CD8-positive, alpha-beta memory T cell (primary cell): ENCODE data around the gene WNT11. TPM values are rescaled to one million over a fixed set of nuclear protein-coding genes. Genes with fewer than 3 reads are reported as not detected.
"Not testable (repeated sequence)": the region's sequence is repeated elsewhere in the genome, so short reads cannot be mapped to it uniquely, and the experiment has no call there.

Experiments
- CTCF ChIA-PET: fragments of 350-600 bp; sonication (Branson Sonifier 250); formaldehyde crosslinking; loops from one replicate; lab custom pipeline; 2021; ENCODE audit warnings: antibody characterized with exemption; lab: Charles Lee
- POLR2A ChIA-PET: fragments of 350-600 bp; sonication (Branson Sonifier 250); formaldehyde crosslinking; loops from one replicate; lab custom pipeline; 2021; ENCODE audit warnings: antibody characterized with exemption; lab: Charles Lee
- DNase-seq, 5 donors: peaks; one replicate each; pipeline versions ENCODE4 v3.0.0 to v3.0.0-alpha.2; 2020 to 2022; ENCODE audit warnings: mixed read lengths in 1 of 5
- H3K27ac ChIP-seq: one replicate; pipeline ENCODE4 v1.7.0; 2013; ENCODE audit warnings: low read depth, mild to moderate bottlenecking, low read length, moderate library complexity
- H3K27me3 ChIP-seq: 2 replicates; pipeline ENCODE4 v1.7.0; 2013; ENCODE audit warnings: low read length, mild to moderate bottlenecking; ENCODE audit not compliant: insufficient read depth, poor library complexity, severe bottlenecking
- H3K36me3 ChIP-seq: 2 replicates; pipeline ENCODE4 v1.7.0; 2013; ENCODE audit warnings: mild to moderate bottlenecking, low read length, moderate library complexity; ENCODE audit not compliant: insufficient read depth
- H3K4me1 ChIP-seq: 2 replicates; pipeline ENCODE4 v1.7.0; 2013; ENCODE audit warnings: mild to moderate bottlenecking, low read length, moderate library complexity; ENCODE audit not compliant: insufficient read depth
- H3K4me3 ChIP-seq: 2 replicates; pipeline ENCODE4 v1.7.0; 2013; ENCODE audit warnings: mild to moderate bottlenecking, low read length
- H3K9me3 ChIP-seq: 2 replicates; pipeline ENCODE4 v1.7.0; 2013; ENCODE audit warnings: mild to moderate bottlenecking, low read length
- H3K27ac Mint-ChIP-seq, 8 donors: one replicate each; pipeline ENCODE4 v1.8.0; 2020 to 2021; ENCODE audit warnings: mixed read lengths in 8 of 8, mild to moderate bottlenecking in 6 of 8, inconsistent platforms in 3 of 8, moderate library complexity in 3 of 8
- H3K27me3 Mint-ChIP-seq, 2 donors: one replicate each; pipeline ENCODE4 v1.8.0; 2020 to 2021; ENCODE audit warnings: mixed read lengths in 2 of 2, mild to moderate bottlenecking in 1 of 2, moderate library complexity in 1 of 2
- H3K36me3 Mint-ChIP-seq, 3 donors: one replicate each; pipeline ENCODE4 v1.8.0; 2020 to 2021; ENCODE audit warnings: mixed read lengths in 3 of 3, inconsistent platforms in 1 of 3, mild to moderate bottlenecking in 1 of 3
- H3K4me1 Mint-ChIP-seq, 3 donors: one replicate each; pipeline ENCODE4 v1.8.0; 2020 to 2021; ENCODE audit warnings: mixed read lengths in 3 of 3, inconsistent platforms in 1 of 3, mild to moderate bottlenecking in 1 of 3
- H3K4me3 Mint-ChIP-seq, 7 donors: one replicate each; pipeline ENCODE4 v1.8.0; 2020 to 2021; ENCODE audit warnings: mixed read lengths in 7 of 7, mild to moderate bottlenecking in 6 of 7, moderate library complexity in 4 of 7, inconsistent platforms in 2 of 7
- H3K9me3 Mint-ChIP-seq, 5 donors: one replicate each; pipeline ENCODE4 v1.8.0; 2020 to 2022; ENCODE audit warnings: mixed read lengths in 5 of 5, mild to moderate bottlenecking in 3 of 5, moderate library complexity in 2 of 5, inconsistent platforms in 1 of 5
- polyA plus RNA-seq: library from polyadenylated mRNA; unstranded; fragments of 300-500 nt; fragmentation: Illumina TruSeq; gene quantifications from one replicate; pipeline ENCODE4 v1.2.3, GENCODE V29; 2021
- total RNA-seq, 2 experiments: library from RNA; stranded (reverse); gene quantifications; one replicate each; pipeline ENCODE4 v1.2.3, GENCODE V29; 2021

Gene WNT11
- total and polyA plus RNA-seq, 3 experiments from 2014 or later = 0.28 to 1.2 TPM; not detected in 1

DNA sequence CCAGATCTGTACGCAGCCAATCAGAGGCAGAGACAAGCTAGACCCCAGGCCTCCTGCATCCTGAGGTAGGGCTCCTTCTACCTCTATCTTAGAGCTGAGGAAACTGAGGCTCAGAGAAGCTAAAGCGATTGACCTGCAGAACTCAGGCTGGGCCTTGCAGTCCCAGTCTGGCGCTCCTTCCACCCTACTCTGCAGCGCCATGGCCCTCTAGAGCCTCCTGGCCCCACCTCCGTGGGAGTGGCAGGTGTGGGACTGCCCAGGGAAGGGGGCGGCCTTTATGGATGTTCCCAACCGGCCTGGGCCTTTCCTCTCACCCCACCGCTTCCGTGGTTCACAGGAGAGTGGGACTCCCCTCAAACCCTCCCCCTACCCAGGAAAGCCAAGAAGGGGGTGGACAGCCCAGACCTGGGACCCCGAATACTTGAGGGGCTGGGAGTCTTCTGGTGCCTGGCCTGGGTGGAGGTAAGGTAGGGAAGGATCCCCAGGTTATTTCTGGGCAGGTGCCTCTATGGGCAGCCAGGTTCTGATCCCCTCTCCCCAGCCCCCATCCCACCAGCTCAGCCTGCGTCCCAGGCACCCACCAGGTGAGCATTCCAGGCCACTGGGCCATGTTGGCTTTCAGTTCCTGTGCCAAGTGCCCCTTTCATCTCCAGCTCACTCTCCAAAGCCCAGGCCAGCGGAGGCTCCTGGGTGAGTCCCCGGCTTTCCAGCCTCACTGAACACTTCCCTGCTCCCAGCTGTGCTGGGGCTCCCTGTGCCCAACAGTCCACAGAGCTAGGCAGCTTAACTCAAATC is 3.0 kb downstream of the WNT11 start:
- Histone ChIP-seq H3K4me1 (peaks cover 21% of the 10 kb centered on the region), H3K4me3 (no peak overlapping the region), H3K36me3 (no peaks in the 10 kb centered on the region), H3K9me3 (no peaks in the 10 kb centered on the region), H3K27ac (no peak overlapping the region), H3K27me3 (peaks cover 41% of the 10 kb centered on the region)
- DNase-seq = no peak
- ChIA-PET POLR2A (interaction anchor here (0.6 kb wide), 1 partner anchor 286 kb away, joined by 3 read pairs; no protein-coding TSS in a partner anchor), CTCF (no interaction called here)
- H3K4me3 Mint-ChIP-seq = no peak overlapping the region
- peaks cover 25 to 29% of the 10 kb centered on the region in 2 donors for H3K27me3 Mint-ChIP-seq
- no peaks in the 10 kb centered on the region for H3K36me3 Mint-ChIP-seq
- H3K9me3 Mint-ChIP-seq = no peaks in the 10 kb centered on the region
- peak overlapping the region in 1 of 8 donors; percentile 52 for H3K27ac Mint-ChIP-seq
- peaks cover 10 to 29% (median 17%) of the 10 kb centered on the region in 3 donors for H3K4me1 Mint-ChIP-seq

DNA sequence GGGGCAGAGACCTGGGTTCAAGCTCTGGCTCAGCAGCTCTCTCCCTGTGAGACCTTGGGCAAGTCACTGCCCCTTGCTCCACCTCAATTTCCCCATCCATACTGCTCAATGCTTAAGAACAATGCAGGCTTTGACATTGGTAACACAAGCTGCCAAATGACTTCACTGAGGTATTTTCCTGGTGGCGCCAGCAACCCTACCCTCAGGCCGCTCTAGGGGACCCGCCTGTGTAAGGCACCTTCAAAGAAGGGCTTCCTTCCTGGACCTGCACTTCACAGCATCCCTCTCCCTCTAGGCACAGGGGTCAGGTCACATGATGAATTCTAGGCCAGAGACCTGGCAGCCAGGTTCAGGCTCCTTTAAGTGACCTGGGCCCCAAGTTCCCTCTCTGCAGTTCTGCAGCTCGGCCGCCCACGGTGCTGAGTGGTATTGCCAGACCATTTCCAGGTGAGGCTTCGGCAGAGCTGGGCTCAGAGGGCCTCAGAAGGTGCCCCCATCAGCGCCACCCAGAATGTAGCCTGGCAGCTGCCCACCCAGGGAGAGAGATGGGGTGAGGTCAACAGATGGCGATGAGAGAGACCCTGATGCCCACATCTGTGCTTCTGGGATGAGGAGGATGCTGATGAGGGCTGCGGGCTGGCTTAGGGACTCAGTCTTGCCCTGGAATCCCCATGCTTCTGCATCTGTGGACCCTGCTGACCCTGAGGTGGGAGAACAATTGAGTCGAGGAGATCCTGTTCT is 4.5 kb downstream of the WNT11 start:
- ChIA-PET CTCF (interaction anchor here (0.9 to 1.8 kb wide), 3 partner anchors 32 to 116 kb away, joined by 3 to 5 read pairs (median 3); no protein-coding TSS in a partner anchor), POLR2A (no interaction called here)
- no peaks in the 10 kb centered on the region for H3K9me3 Mint-ChIP-seq
- DNase-seq = no peak
- H3K27ac Mint-ChIP-seq = peak overlapping the region in 2 of 8 donors; percentile 11 to 65
- peaks cover 16 to 28% of the 10 kb centered on the region in 2 donors for H3K27me3 Mint-ChIP-seq
- Histone ChIP-seq H3K4me1 (peaks cover 8% of the 10 kb centered on the region), H3K36me3 (no peaks in the 10 kb centered on the region), H3K4me3 (no peak overlapping the region), H3K27me3 (peaks cover 27% of the 10 kb centered on the region), H3K9me3 (no peaks in the 10 kb centered on the region), H3K27ac (no peak overlapping the region)
- H3K4me1 Mint-ChIP-seq = peaks cover 8 to 19% (median 11%) of the 10 kb centered on the region in 3 donors
- no peak overlapping the region for H3K4me3 Mint-ChIP-seq
- H3K36me3 Mint-ChIP-seq = no peaks in the 10 kb centered on the region

DNA sequence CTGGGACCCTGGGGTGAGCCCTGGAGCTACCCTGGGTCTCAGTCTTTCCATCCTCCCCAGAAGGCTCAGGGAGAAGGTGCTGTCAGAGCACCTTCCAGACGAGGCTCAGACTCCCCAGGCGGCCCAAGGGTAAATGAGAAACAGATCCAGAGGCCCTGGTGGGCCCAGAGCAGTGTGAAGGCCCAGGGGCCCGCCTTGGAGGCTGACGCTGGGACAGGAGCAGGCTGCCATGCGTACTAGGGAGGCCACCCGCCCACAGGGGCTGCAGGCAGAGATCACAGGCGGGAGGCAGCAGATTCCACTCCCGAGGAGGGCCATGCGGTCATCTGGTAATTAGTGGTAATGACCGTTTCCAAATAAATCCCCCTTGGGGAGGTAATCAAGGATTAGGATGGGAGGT is 5.2 kb downstream of the WNT11 start:
- peaks cover 16 to 24% of the 10 kb centered on the region in 2 donors for H3K27me3 Mint-ChIP-seq
- CTCF ChIA-PET = interaction anchor here (1.2 to 1.8 kb wide), 3 partner anchors 33 to 116 kb away, joined by 3 to 5 read pairs (median 3); no protein-coding TSS in a partner anchor
- no peaks in the 10 kb centered on the region for H3K36me3 Mint-ChIP-seq
- peaks cover 5 to 14% (median 8%) of the 10 kb centered on the region in 3 donors for H3K4me1 Mint-ChIP-seq
- H3K9me3 Mint-ChIP-seq = no peaks in the 10 kb centered on the region
- H3K36me3 ChIP-seq = no peaks in the 10 kb centered on the region
- peaks cover 5% of the 10 kb centered on the region for H3K4me1 ChIP-seq
- H3K4me3 ChIP-seq = no peak overlapping the region
- H3K27me3 ChIP-seq = peaks cover 23% of the 10 kb centered on the region
- no peak for DNase-seq
- no peak overlapping the region for H3K27ac ChIP-seq
- H3K9me3 ChIP-seq = no peaks in the 10 kb centered on the region
- POLR2A ChIA-PET = no interaction called here
- H3K4me3 Mint-ChIP-seq = no peak overlapping the region
- peak overlapping the region in 1 of 8 donors; percentile 80 for H3K27ac Mint-ChIP-seq

DNA sequence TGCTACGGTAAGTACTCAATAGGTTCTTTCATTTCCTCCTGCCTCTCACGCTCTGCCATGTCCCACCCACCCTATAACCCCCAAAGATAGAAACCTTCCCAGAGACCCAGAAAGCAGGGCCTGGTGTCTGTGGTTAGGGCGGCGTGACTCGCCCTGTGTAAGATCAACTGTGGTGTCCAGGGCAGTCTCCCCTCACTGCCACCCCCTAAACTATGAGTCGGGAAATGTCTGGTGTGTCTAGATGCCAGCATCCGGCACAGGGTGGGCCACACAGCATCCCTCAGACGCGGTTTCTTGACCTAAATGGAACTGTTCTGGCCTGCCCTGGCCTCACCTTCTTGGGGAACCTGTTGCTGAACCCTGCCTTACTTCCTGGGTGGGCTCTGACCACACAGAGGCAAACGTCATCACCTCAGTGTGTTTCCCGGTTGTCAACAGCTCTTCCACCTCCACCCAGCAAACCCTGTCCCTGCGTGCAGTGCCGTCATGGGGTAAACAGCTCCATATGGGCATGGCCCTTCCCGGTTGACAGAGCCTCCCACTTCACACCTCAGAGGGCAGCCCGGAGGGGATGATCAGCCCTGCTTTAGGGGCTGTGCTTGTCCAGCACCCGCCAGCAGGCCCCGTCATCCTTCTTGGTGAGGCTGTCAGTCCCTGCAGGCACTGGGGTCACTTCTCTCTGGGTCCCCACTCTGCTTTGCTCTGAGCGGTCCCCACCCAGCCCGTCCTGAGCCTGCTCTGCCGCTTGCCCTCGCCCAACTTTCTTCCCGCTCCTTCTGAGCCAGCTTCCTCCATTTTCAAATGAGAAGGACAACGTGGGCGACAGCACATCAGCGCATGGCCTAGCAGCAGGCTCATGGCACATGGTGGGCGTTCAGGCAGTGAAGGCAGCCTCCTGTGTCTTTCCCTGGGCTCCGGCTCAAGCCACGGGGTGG is 6.0 kb downstream of the WNT11 start:
- no peaks in the 10 kb centered on the region for H3K9me3 ChIP-seq
- Mint-ChIP-seq H3K36me3 (no peaks in the 10 kb centered on the region), H3K27ac (peak overlapping the region in 7 of 8 donors; percentile 31 to 94 (median 80)), H3K9me3 (no peaks in the 10 kb centered on the region), H3K27me3 (peaks cover 8 to 16% of the 10 kb centered on the region in 2 donors), H3K4me1 (peaks cover 0 to 7% (median 2%) of the 10 kb centered on the region in 3 donors), H3K4me3 (peak overlapping the region in 1 of 7 donors; percentile 21)
- CTCF ChIA-PET = interaction anchor here (0.6 to 1.8 kb wide), 3 partner anchors 48 to 303 kb away, joined by 3 to 5 read pairs (median 3); no protein-coding TSS in a partner anchor
- H3K27me3 ChIP-seq = peaks cover 15% of the 10 kb centered on the region
- DNase-seq = peak in 2 of 5 donors; percentile 31 to 58
- POLR2A ChIA-PET = no interaction called here
- no peaks in the 10 kb centered on the region for H3K4me1 ChIP-seq
- H3K4me3 ChIP-seq = no peak overlapping the region
- no peak overlapping the region for H3K27ac ChIP-seq
- H3K36me3 ChIP-seq = no peaks in the 10 kb centered on the region

DNA sequence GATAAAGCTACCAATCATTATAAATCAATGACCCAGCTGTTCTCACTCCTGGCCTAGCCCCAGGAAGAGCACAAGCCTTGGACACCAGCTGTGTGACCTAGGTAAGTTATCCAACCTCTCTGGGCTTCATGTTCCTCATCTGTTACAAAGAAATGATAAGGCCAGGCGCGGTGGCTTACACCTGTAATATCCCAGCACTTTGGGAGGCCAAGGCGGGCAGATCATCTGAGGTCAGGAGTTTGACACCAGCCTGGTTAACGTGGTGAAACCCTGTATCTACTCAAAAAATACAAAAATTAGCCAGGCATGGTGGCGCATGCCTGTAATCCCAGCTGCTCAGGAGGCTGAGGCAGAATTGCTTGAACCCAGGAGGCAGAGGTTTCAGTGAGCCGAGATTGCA is 7.6 kb downstream of the WNT11 start:
- H3K27ac Mint-ChIP-seq = peak overlapping the region in 2 of 8 donors; percentile 8 to 76
- H3K27me3 ChIP-seq, H3K36me3 Mint-ChIP-seq, H3K4me1 Mint-ChIP-seq, H3K4me1 ChIP-seq, H3K9me3 Mint-ChIP-seq, H3K27me3 Mint-ChIP-seq, DNase-seq, H3K36me3 ChIP-seq, H3K4me3 Mint-ChIP-seq, H3K9me3 ChIP-seq, H3K4me3 ChIP-seq, H3K27ac ChIP-seq: not testable (repeated sequence)
- POLR2A ChIA-PET = interaction anchor here (0.5 kb wide), 1 partner anchor 328 kb away, joined by 3 read pairs; no protein-coding TSS in a partner anchor
- CTCF ChIA-PET = interaction anchor here (3.2 kb wide), 1 partner anchor 9 kb away, joined by 13 read pairs; the partner anchor contains the start of gene WNT11

DNA sequence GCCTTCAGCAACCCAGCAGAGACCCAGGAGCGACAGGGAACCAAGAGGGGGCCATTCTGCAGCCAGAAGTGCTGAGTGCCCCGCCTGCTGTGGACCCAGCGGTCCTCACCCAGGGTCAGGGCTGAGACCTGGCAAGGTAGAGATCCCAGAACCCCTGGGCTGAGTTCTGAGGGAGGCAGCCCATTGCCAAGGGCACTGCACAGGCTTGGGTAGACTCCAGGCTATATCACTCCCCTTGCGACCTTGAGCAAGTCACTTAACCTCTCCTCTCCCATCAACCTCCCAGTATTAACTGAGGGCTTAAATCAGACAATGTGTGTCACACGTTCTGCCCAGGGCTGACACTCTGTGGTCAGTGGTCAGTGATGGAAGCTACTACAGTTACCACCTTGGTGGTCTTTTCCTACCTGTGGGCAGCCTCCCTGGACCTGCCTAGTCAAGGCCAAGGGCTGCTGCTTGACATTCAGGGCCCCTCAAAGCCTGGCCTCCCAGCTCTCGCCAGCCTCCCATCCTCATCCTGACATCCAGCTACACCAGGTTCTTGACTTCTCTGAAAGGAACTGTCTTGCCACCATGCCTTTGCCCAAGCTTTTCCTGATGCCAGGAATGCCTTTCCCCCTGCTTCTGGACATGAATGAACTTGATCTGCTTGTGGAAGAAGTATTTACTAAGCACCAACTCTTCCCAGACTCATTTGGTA is 8.2 kb downstream of the WNT11 start:
- H3K27me3 ChIP-seq = no peaks in the 10 kb centered on the region
- no peaks in the 10 kb centered on the region for H3K9me3 Mint-ChIP-seq
- CTCF ChIA-PET = interaction anchor here (3.2 kb wide), 1 partner anchor 10 kb away, joined by 13 read pairs; the partner anchor contains the start of gene WNT11
- no peaks in the 10 kb centered on the region for H3K36me3 ChIP-seq
- H3K4me1 ChIP-seq = no peaks in the 10 kb centered on the region
- no peak for DNase-seq
- peaks cover 0 to 7% (median 2%) of the 10 kb centered on the region in 3 donors for H3K4me1 Mint-ChIP-seq
- H3K4me3 Mint-ChIP-seq = no peak overlapping the region
- no peak overlapping the region for H3K4me3 ChIP-seq
- no peaks in the 10 kb centered on the region for H3K9me3 ChIP-seq
- H3K27me3 Mint-ChIP-seq = no peaks in the 10 kb centered on the region
- H3K27ac ChIP-seq = no peak overlapping the region
- H3K36me3 Mint-ChIP-seq = no peaks in the 10 kb centered on the region
- POLR2A ChIA-PET = no interaction called here
- peak overlapping the region in 2 of 8 donors; percentile 76 to 77 for H3K27ac Mint-ChIP-seq

DNA sequence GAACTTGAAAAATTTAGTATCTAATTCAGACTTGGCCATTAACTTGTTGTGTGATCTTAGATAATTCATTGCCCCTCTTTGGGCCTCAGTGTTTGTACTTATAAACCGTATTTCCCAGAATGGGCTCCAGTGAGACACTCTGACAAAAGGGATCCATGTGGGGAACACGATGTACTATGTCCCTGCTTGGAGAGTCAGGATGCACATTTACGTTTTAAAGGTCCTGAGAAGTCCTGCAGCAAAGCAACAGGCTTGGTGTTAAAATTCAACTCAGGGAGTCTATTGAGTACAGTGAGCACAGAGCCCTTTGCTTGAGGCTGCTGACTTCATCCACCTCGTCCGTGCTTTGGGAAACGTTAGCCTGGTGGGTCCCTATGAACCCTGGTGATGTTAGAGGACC is 9.0 kb downstream of the WNT11 start:
- Mint-ChIP-seq H3K27ac (no peak overlapping the region), H3K4me3 (no peak overlapping the region), H3K9me3 (no peaks in the 10 kb centered on the region), H3K36me3 (no peaks in the 10 kb centered on the region), H3K27me3 (no peaks in the 10 kb centered on the region), H3K4me1 (peaks cover 0 to 7% (median 2%) of the 10 kb centered on the region in 3 donors)
- Histone ChIP-seq H3K27ac (no peak overlapping the region), H3K27me3 (no peaks in the 10 kb centered on the region), H3K4me1 (no peaks in the 10 kb centered on the region), H3K36me3 (no peaks in the 10 kb centered on the region), H3K9me3 (no peaks in the 10 kb centered on the region), H3K4me3 (no peak overlapping the region)
- ChIA-PET CTCF (interaction anchor here (3.2 kb wide), 1 partner anchor 10 kb away, joined by 13 read pairs; the partner anchor contains the start of gene WNT11), POLR2A (no interaction called here)
- no peak for DNase-seq
